ENCODE measurements around the gene CCNG2. TPM values are rescaled to one million over a fixed set of nuclear protein-coding genes. Genes with fewer than 3 reads are reported as not detected.

CCNG2 gene
- total RNA-seq, 4 donors from 2014 or later = 21.0 to 36.7 (median 27.9) TPM

GRCh38 chr4:77183777-77184420 lies 26.9 kb downstream of the CCNG2 start:
- Histone ChIP-seq H3K9me3 (no peaks in the 10 kb centered on the region), H3K4me1 (no peaks in the 10 kb centered on the region), H3K27me3 (no peaks in the 10 kb centered on the region), H3K36me3 (no peaks in the 10 kb centered on the region), H3K27ac (peak overlapping the region in 1 of 4 donors; percentile 47), H3K4me3 (no peak overlapping the region)
- TF ChIP-seq CTCF (IDR thresholded peaks at IDR 0.05) = no peak
- no peak for TF ChIP-seq EP300 (IDR thresholded peaks at IDR 0.05)
- TF ChIP-seq POLR2A (IDR thresholded peaks at IDR 0.05) = no peak
- DNase-seq (ENCODE audit: low spot score in 2 of 2) = no peak
- 71 to 77% methylated on average over 6 of the region's 6 CpGs for WGBS, 2 donors

GRCh38 chr4:77184974-77185373 lies 28.0 kb downstream of the CCNG2 start:
- no peaks in the 10 kb centered on the region for H3K36me3 ChIP-seq
- H3K4me3 ChIP-seq = no peak overlapping the region
- DNase-seq (ENCODE audit: low spot score in 2 of 2) = no peak
- no peaks in the 10 kb centered on the region for H3K9me3 ChIP-seq
- H3K4me1 ChIP-seq = no peaks in the 10 kb centered on the region
- TF ChIP-seq EP300 (IDR thresholded peaks at IDR 0.05) (no peak), POLR2A (IDR thresholded peaks at IDR 0.05) (no peak), CTCF (IDR thresholded peaks at IDR 0.05) (no peak)
- H3K27me3 ChIP-seq = no peaks in the 10 kb centered on the region
- no peak overlapping the region for H3K27ac ChIP-seq

GRCh38 chr4:77185686-77186085 lies 28.7 kb downstream of the CCNG2 start:
- Histone ChIP-seq H3K27ac (no peak overlapping the region), H3K4me1 (no peaks in the 10 kb centered on the region)

GRCh38 chr4:77187322-77187721 lies 30.3 kb downstream of the CCNG2 start:
- DNase-seq (ENCODE audit: low spot score in 2 of 2) = no peak
- H3K9me3 ChIP-seq = no peaks in the 10 kb centered on the region
- H3K27me3 ChIP-seq = no peaks in the 10 kb centered on the region
- no peaks in the 10 kb centered on the region for H3K36me3 ChIP-seq
- no peaks in the 10 kb centered on the region for H3K4me1 ChIP-seq
- no peak overlapping the region for H3K27ac ChIP-seq
- H3K4me3 ChIP-seq = no peak overlapping the region
- no peak for TF ChIP-seq EP300 (IDR thresholded peaks at IDR 0.05)
- TF ChIP-seq POLR2A (IDR thresholded peaks at IDR 0.05) = no peak
- TF ChIP-seq CTCF (IDR thresholded peaks at IDR 0.05) = no peak
- 59 to 66% methylated on average over 2 of the region's 2 CpGs for WGBS, 2 donors

More at GRCh38 chr4:77185686-77186085, 28.7 kb downstream of the CCNG2 start:
- Histone ChIP-seq H3K4me3 (no peak overlapping the region), H3K9me3 (no peaks in the 10 kb centered on the region), H3K27me3 (no peaks in the 10 kb centered on the region), H3K36me3 (no peaks in the 10 kb centered on the region)
- DNase-seq (ENCODE audit: low spot score in 2 of 2) = no peak
- TF ChIP-seq POLR2A (IDR thresholded peaks at IDR 0.05) (no peak), EP300 (IDR thresholded peaks at IDR 0.05) (no peak)

GRCh38 chr4:77188498-77189220 lies 31.7 kb downstream of the CCNG2 start:
- no peak overlapping the region for H3K4me3 ChIP-seq
- TF ChIP-seq EP300 (IDR thresholded peaks at IDR 0.05) (no peak), CTCF (IDR thresholded peaks at IDR 0.05) (no peak)
- H3K27me3 ChIP-seq = no peaks in the 10 kb centered on the region
- DNase-seq (ENCODE audit: low spot score in 2 of 2) = no peak
- no peaks in the 10 kb centered on the region for H3K9me3 ChIP-seq
- 81 to 82% methylated on average over 9 of the region's 9 CpGs for WGBS, 2 donors
- H3K4me1 ChIP-seq = no peaks in the 10 kb centered on the region
- H3K27ac ChIP-seq = no peak overlapping the region
- no peaks in the 10 kb centered on the region for H3K36me3 ChIP-seq

All from tibial nerve (tissue), 4 donors.